GM12878 (cell line): ENCODE measurements around the gene SEMA4C. TPM values are rescaled to one million over a fixed set of nuclear protein-coding genes. Genes with fewer than 3 reads are reported as not detected.

Source experiments
- ATAC-seq: fragments of 200-7000 bp; cut with Tn5 transposase; 3 replicates; pipeline ENCODE4 v1.9.1; 2020; ENCODE audit warnings: mild to moderate bottlenecking, moderate library complexity
- BruUV-seq: library from RNA; stranded (reverse); fragments of 400-500 nt; replicated peaks from 2 replicates; lab custom pipeline; 2021; lab: Mats Ljungman, UMichigan
- CTCF ChIA-PET: fragments of 300-600 bp; sonication (Branson Sonifier 250); formaldehyde crosslinking; extraction: SDS; loops from one replicate; lab custom pipeline; 2021; ENCODE audit warnings: inconsistent platforms; lab: Yijun Ruan, JAX
- POLR2A ChIA-PET: fragments of 350-600 bp; formaldehyde crosslinking; extraction: SDS; loops from one replicate; lab custom pipeline; 2021; ENCODE audit warnings: inconsistent platforms; lab: Charles Lee
- RAD21 ChIA-PET: fragments of 300-600 bp; sonication (Branson Sonifier 250); formaldehyde crosslinking; loops from one replicate; lab custom pipeline; 2023; ENCODE audit warnings: antibody characterized with exemption; ENCODE audit not compliant: unreplicated experiment; lab: Charles Lee
- SMC1A ChIA-PET: fragments of 300-600 bp; sonication (Branson Sonifier 250); formaldehyde crosslinking; loops from one replicate; lab custom pipeline; 2023; ENCODE audit not compliant: unreplicated experiment, uncharacterized antibody; lab: Charles Lee
- DNase-seq: peaks from one replicate; pipeline ENCODE4 v3.0.0-alpha.2; 2011; ENCODE audit warnings: low read depth, low spot score
- FAIRE-seq: peaks from 3 replicates; lab custom pipeline; 2011; peaks lifted over from hg19 to GRCh38; lab: Jason Lieb, UNC
- H2AFZ ChIP-seq: 2 replicates; pipeline ENCODE4 v1.6.0; 2011; ENCODE audit warnings: low read depth, low read length, control low read depth; ENCODE audit not compliant: control insufficient read depth
- H3K27ac ChIP-seq: 2 replicates; pipeline ENCODE4 v1.5.1; 2011; ENCODE audit warnings: control low read depth; ENCODE audit not compliant: control insufficient read depth, insufficient read depth
- H3K27me3 ChIP-seq, 2 experiments: replicated peaks in 1 of 2; 2 replicates each; pipeline versions ENCODE4 v1.6.0 to v1.6.1; 2011; ENCODE audit warnings: low read length in 1 of 2; ENCODE audit not compliant: control insufficient read depth in 2 of 2, insufficient read depth in 2 of 2
- H3K36me3 ChIP-seq, 2 experiments: 2 replicates each; pipeline ENCODE4 v1.5.1; 2011; ENCODE audit warnings: low read length in 1 of 2; ENCODE audit not compliant: control insufficient read depth in 2 of 2, insufficient read depth in 2 of 2
- H3K4me1 ChIP-seq: 2 replicates; pipeline ENCODE4 v1.6.1; 2011; ENCODE audit warnings: mild to moderate bottlenecking, low read length, moderate library complexity, mixed read lengths; ENCODE audit not compliant: control insufficient read depth, insufficient read depth
- H3K4me2 ChIP-seq: 2 replicates; pipeline ENCODE4 v1.6.0; 2011; ENCODE audit warnings: control low read depth; ENCODE audit not compliant: control insufficient read depth, insufficient read depth
- H3K4me3 ChIP-seq: fragments of 200-600 bp; sonication (generic); 2 replicates; pipeline ENCODE4 v1.5.1; 2016
- H3K79me2 ChIP-seq: 2 replicates; pipeline ENCODE4 v1.6.0; 2011; ENCODE audit warnings: low read length; ENCODE audit not compliant: control insufficient read depth, insufficient read depth
- H3K9ac ChIP-seq: 2 replicates; pipeline ENCODE4 v1.8.0; 2011; ENCODE audit warnings: low read length, control low read depth, mixed read lengths; ENCODE audit not compliant: control insufficient read depth, insufficient read depth
- H3K9me3 ChIP-seq: replicated peaks from 3 replicates; pipeline ENCODE4 v1.5.1; 2011; ENCODE audit warnings: mild to moderate bottlenecking, low read length; ENCODE audit not compliant: control insufficient read depth, insufficient read depth
- H4K20me1 ChIP-seq: 2 replicates; pipeline ENCODE4 v1.6.0; 2011; ENCODE audit not compliant: control insufficient read depth, insufficient read depth
- CUX1 ChIP-seq: IDR thresholded peaks from 2 replicates; pipeline ENCODE4 v1.6.1; 2012; ENCODE audit warnings: improper control_type of control experiment, low read depth, low read length; ENCODE audit not compliant: insufficient replicate concordance
- HCFC1 ChIP-seq: fragments of 150-350 bp; IDR thresholded peaks from 2 replicates; pipeline ENCODE4 v1.6.1; 2014; ENCODE audit warnings: low read length
- HSF1 ChIP-seq: fragments of 150-350 bp; IDR thresholded peaks from 2 replicates; pipeline ENCODE4 v1.6.1; 2014; ENCODE audit warnings: mild to moderate bottlenecking, low read depth, low read length
- KAT2A ChIP-seq: conservative IDR thresholded peaks from 2 replicates; pipeline ENCODE4 v1.6.1; 2011; ENCODE audit warnings: low read depth, low read length; ENCODE audit not compliant: control insufficient read depth
- RB1 ChIP-seq: fragments of 450-650 bp; formaldehyde crosslinking; IDR thresholded peaks from 2 replicates; pipeline ENCODE4 v1.6.1; 2017; ENCODE audit warnings: mild to moderate bottlenecking, borderline replicate concordance
- WGBS: methylation state at CpG from one replicate; pipeline ENCODE4 v1.1.6; 2016; ENCODE audit warnings: low lambda C conversion rate; ENCODE audit not compliant: insufficient replicate concordance, insufficient coverage; ENCODE audit errors: missing lambda C conversion rate; 5-methylcytosine and 5-hydroxymethylcytosine counted together
- in situ Hi-C: fragments of 300-500 bp; cut with MboI; formaldehyde crosslinking; loops from 9 replicates; pipeline ENCODE4 v1.14.3; 2018; ENCODE audit warnings: mixed read lengths
- intact Hi-C: fragments of 100-400 bp; cut with micrococcal nuclease; formaldehyde crosslinking; loops from one replicate; pipeline ENCODE4 v1.14.2; 2022; ENCODE audit not compliant: unreplicated experiment
- polyA plus RNA-seq, 11 experiments: library from polyadenylated mRNA; depleted of rRNA in 4 of 11; unstranded in 6 of 11; stranded (reverse) in 5 of 11; fragments of >200 nt; fragmentation: Nextera tagmentation in 4 of 11; fragmentation: Illumina TruSeq in 1 of 11; extraction: Ambion mirVana in 4 of 11; extraction: Trizol in 1 of 11; gene quantifications; 1 replicate in 1 of 11; 2 replicates in 10 of 11; pipeline versions ENCODE4 v1.2.1 to v1.2.3, GENCODE V29; 2011 to 2016; ENCODE audit warnings: inconsistent platforms in 2 of 11, missing spikeins in 2 of 11, low read depth in 1 of 11
- total RNA-seq, 4 experiments: library from RNA; depleted of rRNA in 3 of 4; stranded (reverse); fragments of >200 nt in 3 of 4; fragmentation: Illumina TruSeq in 1 of 4; extraction: Trizol in 1 of 4; gene quantifications; 2 replicates each; pipeline versions ENCODE4 v1.2.1 to v1.2.3, GENCODE V29; 2013 to 2021

Gene SEMA4C
- total and polyA plus RNA-seq, 10 of the 15 experiments (the other 5 are each of a cell fraction or from before 2014, with no cell fraction given) = 0.06 to 21.6 (median 6.8) TPM

GRCh38 chr2:96899413-96899741 lies 29.5 kb upstream of the SEMA4C start:
- DNase-seq = no peak
- no peak for ATAC-seq
- H3K9me3 ChIP-seq = no peaks in the 10 kb centered on the region
- H3K27me3 ChIP-seq = no peaks in the 10 kb centered on the region; a peak in 1 of 4 replicates
- TF ChIP-seq RB1 (no peak), HCFC1 (no peak)
- H2AFZ ChIP-seq = no peak overlapping the region
- no peaks in the 10 kb centered on the region for H3K4me1 ChIP-seq
- in situ Hi-C loops (no loop called here), intact Hi-C loops (no loop called here)
- H3K36me3 ChIP-seq = no peaks in the 10 kb centered on the region
- SMC1A ChIA-PET = no interaction called here
- BruUV-seq = no TSS peak
- H4K20me1 ChIP-seq = no peaks in the 10 kb centered on the region
- 11% methylated on average over 3 of the region's 4 CpGs for WGBS
- no peak overlapping the region for H3K4me3 ChIP-seq
- no peak overlapping the region for H3K27ac ChIP-seq
- no peaks in the 10 kb centered on the region for H3K79me2 ChIP-seq
- no peak overlapping the region for H3K4me2 ChIP-seq
- RAD21 ChIA-PET = interaction anchor here (1.0 kb wide), 1 partner anchor 8 kb away, joined by 3 read pairs; no protein-coding TSS in a partner anchor
- H3K9ac ChIP-seq = no peak overlapping the region
- FAIRE-seq = no peak
- CTCF ChIA-PET = no interaction called here
- POLR2A ChIA-PET = interaction anchor here (0.7 kb wide), 2 partner anchors 35 to 110 kb away, joined by 3 to 6 read pairs; no protein-coding TSS in a partner anchor

- ATAC-seq = peak; percentile 15
- H3K79me2 ChIP-seq = no peaks in the 10 kb centered on the region
- no peaks in the 10 kb centered on the region for H4K20me1 ChIP-seq
- no peaks in the 10 kb centered on the region for H3K4me1 ChIP-seq
- no peaks in the 10 kb centered on the region for H3K36me3 ChIP-seq
- in situ Hi-C loops (no loop called here), intact Hi-C loops (no loop called here)
- no peaks in the 10 kb centered on the region; a peak in 1 of 4 replicates for H3K27me3 ChIP-seq
- H3K27ac ChIP-seq = no peak overlapping the region
- ChIA-PET POLR2A (interaction anchor here (0.7 kb wide), 2 partner anchors 35 to 111 kb away, joined by 3 to 6 read pairs; no protein-coding TSS in a partner anchor), SMC1A (no interaction called here), RAD21 (no interaction called here)
- DNase-seq = no peak
- no peak overlapping the region for H3K9ac ChIP-seq
- BruUV-seq = no TSS peak
- H3K4me2 ChIP-seq = no peak overlapping the region
- FAIRE-seq = no peak
- TF ChIP-seq HSF1 (no peak), CUX1 (no peak), KAT2A (no peak)
- TF ChIP-seq, all 136 proteins: peak for 0
- no peak overlapping the region for H3K4me3 ChIP-seq
- 33% methylated on average over 11 of the region's 11 CpGs for WGBS
- H2AFZ ChIP-seq = no peak overlapping the region
- CTCF ChIA-PET = no interaction called here
- H3K9me3 ChIP-seq = no peaks in the 10 kb centered on the region
Measured at GRCh38 chr2:96898641-96899412, 28.9 kb upstream of the SEMA4C start.
